Measurements from ENCODE around the gene CHPF.

Gene CHPF

GRCh38 chr2:219519526-219519916 is 24.1 kb downstream of the CHPF start:
- DNase-seq (ENCODE audit: low read depth, low spot score), result no peak
- in situ Hi-C loops (cut with HindIII; ENCODE audit: low sequenced_read_pairs), result no loop called here
- H3K4me3 ChIP-seq (ENCODE audit: low read depth, low read length), result no peak overlapping the region
- no peak for TF ChIP-seq CTCF (IDR thresholded peaks at IDR 0.05; ENCODE audit: low read depth, low read length)

- TF ChIP-seq CTCF (IDR thresholded peaks at IDR 0.05; ENCODE audit: low read depth, low read length), result no peak
- H3K4me3 ChIP-seq (ENCODE audit: low read depth, low read length), result no peak overlapping the region
- in situ Hi-C loops (cut with HindIII; ENCODE audit: low sequenced_read_pairs), result no loop called here
- DNase-seq (ENCODE audit: low read depth, low spot score), result no peak
Measured at GRCh38 chr2:219517954-219518778, 25.4 kb downstream of the CHPF start.

- DNase-seq (ENCODE audit: low read depth, low spot score), result no peak
- no peak for TF ChIP-seq CTCF (IDR thresholded peaks at IDR 0.05; ENCODE audit: low read depth, low read length)
- H3K4me3 ChIP-seq (ENCODE audit: low read depth, low read length), result no peak overlapping the region
- in situ Hi-C loops (cut with HindIII; ENCODE audit: low sequenced_read_pairs), result no loop called here
Measured at GRCh38 chr2:219516888-219517287, 26.7 kb downstream of the CHPF start.

- no peak for TF ChIP-seq CTCF (IDR thresholded peaks at IDR 0.05; ENCODE audit: low read depth, low read length)
- in situ Hi-C loops (cut with HindIII; ENCODE audit: low sequenced_read_pairs), result no loop called here
- H3K4me3 ChIP-seq (ENCODE audit: low read depth, low read length), result no peak overlapping the region
- no peak for DNase-seq (ENCODE audit: low read depth, low spot score)
Measured at GRCh38 chr2:219515874-219516629, 27.6 kb downstream of the CHPF start.

- no peak overlapping the region for H3K4me3 ChIP-seq (ENCODE audit: low read depth, low read length)
Measured at GRCh38 chr2:219514836-219515235, 28.8 kb downstream of the CHPF start.

More at GRCh38 chr2:219514836-219515235, 28.8 kb downstream of the CHPF start:
- in situ Hi-C loops (cut with HindIII; ENCODE audit: low sequenced_read_pairs), result no loop called here
- TF ChIP-seq CTCF (IDR thresholded peaks at IDR 0.05; ENCODE audit: low read depth, low read length), result no peak
- DNase-seq (ENCODE audit: low read depth, low spot score), result no peak
